GM23338 (cell line): ENCODE data around the gene FARP1. TPM values are rescaled to one million over a fixed set of nuclear protein-coding genes. Genes with fewer than 3 reads are reported as not detected.

ENCODE experiments used
- ATAC-seq: fragments of 200-7000 bp; cut with Tn5 transposase; 3 replicates; pipeline ENCODE4 v1.9.1; 2020
- DNase-seq: peaks from one replicate; pipeline ENCODE4 v3.0.0-alpha.2; 2015; ENCODE audit warnings: low spot score
- H2AFZ ChIP-seq: fragments of 200-600 bp; sonication (generic); 2 replicates; pipeline ENCODE4 v1.8.0; 2016; ENCODE audit warnings: antibody characterized with exemption, mild to moderate bottlenecking, moderate library complexity
- H3F3A ChIP-seq: fragments of 200-600 bp; sonication (generic); replicated peaks from 2 replicates; pipeline ENCODE4 v1.8.0; 2017; ENCODE audit warnings: antibody characterized with exemption, mixed run types, low read depth
- H3K27ac ChIP-seq: fragments of 200-600 bp; sonication (generic); 2 replicates; pipeline ENCODE4 v1.6.1; 2016; ENCODE audit warnings: low read depth
- H3K27me3 ChIP-seq: fragments of 200-600 bp; sonication (generic); 2 replicates; pipeline ENCODE4 v1.8.0; 2016; ENCODE audit warnings: mild to moderate bottlenecking, mixed run types, moderate library complexity; ENCODE audit not compliant: insufficient read depth
- H3K36me3 ChIP-seq: fragments of 200-600 bp; sonication (generic); 2 replicates; pipeline ENCODE4 v1.8.0; 2016; ENCODE audit warnings: mild to moderate bottlenecking; ENCODE audit not compliant: insufficient read depth
- H3K4me1 ChIP-seq: fragments of 200-600 bp; sonication (generic); 2 replicates; pipeline ENCODE4 v1.8.0; 2016; ENCODE audit warnings: mild to moderate bottlenecking, moderate library complexity; ENCODE audit not compliant: insufficient read depth
- H3K4me2 ChIP-seq: fragments of 200-600 bp; sonication (generic); 2 replicates; pipeline ENCODE4 v1.7.1; 2017; ENCODE audit warnings: mixed run types
- H3K4me3 ChIP-seq: fragments of 200-600 bp; sonication (generic); 2 replicates; pipeline ENCODE4 v1.6.1; 2016; ENCODE audit warnings: mixed run types
- H3K79me2 ChIP-seq: fragments of 200-600 bp; sonication (generic); replicated peaks from 2 replicates; pipeline ENCODE4 v1.8.0; 2017; ENCODE audit warnings: mild to moderate bottlenecking; ENCODE audit not compliant: insufficient read depth
- H3K9me2 ChIP-seq: fragments of 200-600 bp; sonication (generic); 2 replicates; pipeline ENCODE4 v1.8.0; 2017; ENCODE audit not compliant: insufficient read depth
- H4K20me1 ChIP-seq: fragments of 200-600 bp; sonication (generic); replicated peaks from 2 replicates; pipeline ENCODE4 v1.8.0; 2017; ENCODE audit warnings: mild to moderate bottlenecking; ENCODE audit not compliant: insufficient read depth
- H3K27ac Mint-ChIP-seq: 2 replicates; pipeline ENCODE4 v1.8.0; 2020; ENCODE audit warnings: inconsistent platforms, mild to moderate bottlenecking, moderate library complexity, mixed read lengths
- H3K27me3 Mint-ChIP-seq: 3 replicates; pipeline ENCODE4 v1.8.0; 2022; ENCODE audit warnings: low read depth, mild to moderate bottlenecking, moderate library complexity, mixed read lengths, inconsistent platforms; ENCODE audit not compliant: insufficient read depth, poor library complexity
- H3K36me3 Mint-ChIP-seq: 3 replicates; pipeline ENCODE4 v1.8.0; 2021; ENCODE audit warnings: low read depth, mild to moderate bottlenecking, inconsistent platforms, moderate library complexity, mixed read lengths
- H3K4me1 Mint-ChIP-seq: 3 replicates; pipeline ENCODE4 v1.8.0; 2020; ENCODE audit warnings: mild to moderate bottlenecking, inconsistent platforms, mixed read lengths
- H3K4me3 Mint-ChIP-seq: 3 replicates; pipeline ENCODE4 v1.8.0; 2021; ENCODE audit warnings: moderate library complexity, mild to moderate bottlenecking, inconsistent platforms, mixed read lengths
- H3K9me3 Mint-ChIP-seq: 3 replicates; pipeline ENCODE4 v1.8.0; 2020; ENCODE audit warnings: moderate library complexity, mild to moderate bottlenecking, inconsistent platforms, mixed read lengths
- CTCF ChIP-seq, 2 experiments: fragments of 200-600 bp in 1 of 2; sonication (generic) in 1 of 2; conservative IDR thresholded peaks; 2 replicates each; pipeline versions ENCODE4 v1.5.1 to v1.6.1; 2016 to 2017; ENCODE audit warnings: antibody characterized with exemption in 2 of 2, low read depth in 2 of 2, mild to moderate bottlenecking in 2 of 2, moderate library complexity in 1 of 2
- EZH2 ChIP-seq: fragments of 200-600 bp; sonication (generic); IDR thresholded peaks from one replicate; pipeline ENCODE4 v1.8.0; 2017; ENCODE audit warnings: antibody characterized with exemption, mild to moderate bottlenecking, low read depth; ENCODE audit not compliant: unreplicated experiment
- EZH2phosphoT487 ChIP-seq: fragments of 200-600 bp; sonication (generic); IDR thresholded peaks from one replicate; pipeline ENCODE4 v1.8.1; 2018; ENCODE audit warnings: antibody characterized with exemption; ENCODE audit not compliant: unreplicated experiment
- NANOG ChIP-seq: IDR thresholded peaks from 2 replicates; pipeline ENCODE4 v1.6.1; 2016; ENCODE audit warnings: antibody characterized with exemption, borderline replicate concordance
- REST ChIP-seq: IDR thresholded peaks from one replicate; pipeline ENCODE4 v1.6.1; 2018; ENCODE audit warnings: antibody characterized with exemption; ENCODE audit not compliant: unreplicated experiment
- ZNF462 ChIP-seq: fragments of 250-450 bp; sonication (Bioruptor Pico); IDR thresholded peaks from 2 replicates; pipeline ENCODE4 v1.5.0; 2020; ENCODE audit warnings: mild to moderate bottlenecking, moderate library complexity
- polyA plus RNA-seq: library from polyadenylated mRNA; unstranded; fragments of >200 nt; fragmentation: Nextera tagmentation; extraction: Ambion mirVana; gene quantifications from 2 replicates; pipeline ENCODE4 v1.2.1, GENCODE V29; 2016
- total RNA-seq: library from RNA; depleted of rRNA; stranded (reverse); fragments of >200 nt; shearing (Covaris generic); gene quantifications from 2 replicates; pipeline ENCODE4 v1.2.3, GENCODE V29; 2014

Gene FARP1
- total and polyA plus RNA-seq, 2 experiments from 2014 or later: 53.6 to 82.5 TPM

- no peak for TF ChIP-seq ZNF462
- no peak for TF ChIP-seq EZH2
Measured at GRCh38 chr13:98288211-98288610, 145.3 kb downstream of the FARP1 start (continued).

- Histone ChIP-seq H4K20me1 (peaks cover 6% of the 10 kb centered on the region; the same call in 1 of the 2 replicates), H3K36me3 (no peaks in the 10 kb centered on the region; the same call in 1 of the 2 replicates), H3K4me1 (peaks cover 19% of the 10 kb centered on the region), H3K4me3 (no peak overlapping the region), H3K27me3 (no peaks in the 10 kb centered on the region), H3K4me2 (no peak overlapping the region), H3K9me2 (peaks cover 9% of the 10 kb centered on the region), H3K79me2 (peaks cover 66% of the 10 kb centered on the region), H3F3A (no peaks in the 10 kb centered on the region), H3K27ac (no peak overlapping the region), H2AFZ (no peak overlapping the region)
- Mint-ChIP-seq H3K4me1 (peaks cover 20% of the 10 kb centered on the region), H3K27me3 (no peaks in the 10 kb centered on the region), H3K27ac (no peak overlapping the region), H3K4me3 (no peak overlapping the region), H3K9me3 (0 out of 3 replicates have a peak, but pooled peaks cover 2% of the 10 kb centered on the region), H3K36me3 (0 out of 3 replicates have a peak, but pooled peaks cover 5% of the 10 kb centered on the region)
- DNase-seq (no peak), ATAC-seq (no peak)
- TF ChIP-seq NANOG: no peak
- no peak for TF ChIP-seq CTCF (conservative IDR thresholded peaks at IDR 0.05; ENCODE audit: low read depth in 2 of 2)
- TF ChIP-seq REST: no peak
- no peak for TF ChIP-seq EZH2phosphoT487
Measured at GRCh38 chr13:98289339-98289945, 146.5 kb downstream of the FARP1 start.
